HepG2 (cell line): ENCODE data around the gene KCND3.

Experiments used
- CTCF ChIP-seq: sonication (generic); formaldehyde crosslinking; IDR thresholded peaks from 2 replicates; pipeline ENCODE4 v1.5.0; 2020; ENCODE audit warnings: mild to moderate bottlenecking, missing genetic modification reagents, moderate library complexity
- HOMEZ ChIP-seq: IDR thresholded peaks from 2 replicates; pipeline ENCODE4 v1.6.1; 2016; ENCODE audit warnings: low read depth
- TBP ChIP-seq: sonication (generic); formaldehyde crosslinking; IDR thresholded peaks from 2 replicates; pipeline ENCODE4 v1.5.0; 2020; ENCODE audit warnings: missing genetic modification reagents
- ZFP41 ChIP-seq: sonication (generic); formaldehyde crosslinking; IDR thresholded peaks from 2 replicates; pipeline ENCODE4 v1.4.0; 2020; ENCODE audit warnings: mild to moderate bottlenecking, missing genetic modification reagents, borderline replicate concordance

GRCh38 chr1:111768023-111768422 lies 221.4 kb downstream of the KCND3 start:
- TF ChIP-seq TBP (CRISPR knock-in tag) (no peak), HOMEZ (CRISPR knock-in tag) (no peak), CTCF (CRISPR knock-in tag) (no peak), ZFP41 (CRISPR knock-in tag) (no peak)
